SK-N-SH (cell line): Measurements from ENCODE around the gene CHKB. TPM values are rescaled to one million over a fixed set of nuclear protein-coding genes. Genes with fewer than 3 reads are reported as not detected.

Source experiments
- CTCF ChIA-PET: fragments of 300-600, 350-600 bp; formaldehyde crosslinking; extraction: SDS; loops from one replicate; lab custom pipeline; 2021; lab: Yijun Ruan, JAX
- POLR2A ChIA-PET: fragments of 350-600 bp; sonication (Branson Sonifier 250); formaldehyde crosslinking; extraction: SDS; loops from one replicate; lab custom pipeline; 2020; ENCODE audit warnings: antibody characterized with exemption, inconsistent platforms; lab: Yijun Ruan, JAX
- DNase-seq: peaks from one replicate; pipeline ENCODE4 v3.0.0; 2012
- H2AFZ ChIP-seq: fragments of 200-600 bp; sonication (generic); 2 replicates; pipeline ENCODE4 v1.8.1; 2016; ENCODE audit warnings: antibody characterized with exemption, mild to moderate bottlenecking, low read depth
- H3F3A ChIP-seq: fragments of 200-600 bp; sonication (generic); replicated peaks from 2 replicates; pipeline ENCODE3; 2016; ENCODE audit warnings: antibody characterized with exemption, mild to moderate bottlenecking; ENCODE audit not compliant: insufficient read depth
- H3K27ac ChIP-seq, 2 experiments: fragments of 200-500 bp in 1 of 2; fragments of 200-600 bp in 1 of 2; sonication (Bioruptor generic) in 1 of 2; sonication (generic), shearing (Covaris generic) in 1 of 2; 2 replicates each; pipeline versions ENCODE4 v1.5.1 to v1.6.1; 2014 to 2016; ENCODE audit warnings: low read depth in 2 of 2, inconsistent platforms in 1 of 2, low read length in 1 of 2, mild to moderate bottlenecking in 1 of 2, mixed read lengths in 1 of 2
- H3K27me3 ChIP-seq: fragments of 200-600 bp; sonication (generic), shearing (Covaris generic); 2 replicates; pipeline ENCODE4 v1.6.1; 2016; ENCODE audit warnings: mixed run types; ENCODE audit not compliant: insufficient read depth
- H3K36me3 ChIP-seq, 2 experiments: fragments of 200-500 bp in 1 of 2; fragments of 200-600 bp in 1 of 2; sonication (Bioruptor generic) in 1 of 2; sonication (generic) in 1 of 2; replicated peaks in 1 of 2; 2 replicates each; pipeline versions ENCODE3 to v1.5.1; 2014 to 2016; ENCODE audit warnings: low read length in 1 of 2, mild to moderate bottlenecking in 1 of 2; ENCODE audit not compliant: insufficient read depth in 2 of 2, control insufficient read depth in 1 of 2
- H3K4me1 ChIP-seq, 2 experiments: fragments of 200-500 bp in 1 of 2; fragments of 200-600 bp in 1 of 2; sonication (Bioruptor generic) in 1 of 2; sonication (generic), shearing (Covaris generic) in 1 of 2; 2 replicates each; pipeline versions ENCODE4 v1.5.1 to v1.6.1; 2014 to 2016; ENCODE audit warnings: low read depth in 1 of 2, low read length in 1 of 2, mixed run types in 1 of 2; ENCODE audit not compliant: insufficient read depth in 2 of 2, control insufficient read depth in 1 of 2
- H3K4me2 ChIP-seq: fragments of 200-600 bp; sonication (generic), shearing (Covaris generic); 2 replicates; pipeline ENCODE4 v1.6.1; 2017; ENCODE audit warnings: mixed run types
- H3K4me3 ChIP-seq, 2 experiments: fragments of 200-500 bp in 1 of 2; fragments of 200-600 bp in 1 of 2; sonication (Bioruptor generic) in 1 of 2; sonication (generic), shearing (Covaris generic) in 1 of 2; 2 replicates each; pipeline versions ENCODE4 v1.5.1 to v1.8.1; 2014 to 2016; ENCODE audit warnings: low read depth in 2 of 2, inconsistent platforms in 1 of 2, low read length in 1 of 2, mild to moderate bottlenecking in 1 of 2, mixed read lengths in 1 of 2, moderate library complexity in 1 of 2
- H3K79me2 ChIP-seq: fragments of 200-600 bp; sonication (generic); 2 replicates; pipeline ENCODE4 v1.8.1; 2017; ENCODE audit warnings: mild to moderate bottlenecking; ENCODE audit not compliant: insufficient read depth
- H3K9ac ChIP-seq: fragments of 200-600 bp; sonication (generic); 2 replicates; pipeline ENCODE4 v1.6.1; 2017; ENCODE audit warnings: mixed run types
- H3K9me2 ChIP-seq: fragments of 200-600 bp; sonication (generic); 2 replicates; pipeline ENCODE4 v1.6.1; 2017; ENCODE audit warnings: mixed run types
- H3K9me3 ChIP-seq: fragments of 200-600 bp; sonication (generic); 2 replicates; pipeline ENCODE4 v1.6.1; 2017; ENCODE audit warnings: mixed run types, mild to moderate bottlenecking, moderate library complexity
- H4K20me1 ChIP-seq: fragments of 200-600 bp; sonication (generic); 2 replicates; pipeline ENCODE4 v1.6.1; 2017; ENCODE audit warnings: mild to moderate bottlenecking, mixed run types; ENCODE audit not compliant: insufficient read depth
- CHD2 ChIP-seq: fragments of 150-350 bp; IDR thresholded peaks from 2 replicates; pipeline ENCODE4 v1.6.1; 2018; ENCODE audit warnings: low read length; ENCODE audit not compliant: partially characterized antibody
- ELF1 ChIP-seq: IDR thresholded peaks from 2 replicates; pipeline ENCODE4 v1.4.0; 2012
- FOXJ3 ChIP-seq: sonication (generic); formaldehyde crosslinking; IDR thresholded peaks from 2 replicates; pipeline ENCODE4 v1.5.1; 2020; ENCODE audit warnings: mild to moderate bottlenecking, missing genetic modification reagents
- FOXM1 ChIP-seq: IDR thresholded peaks from 2 replicates; pipeline ENCODE4 v1.4.0; 2012; ENCODE audit warnings: low read depth, mild to moderate bottlenecking
- GATA2 ChIP-seq: sonication (generic); formaldehyde crosslinking; IDR thresholded peaks from 2 replicates; pipeline ENCODE4 v1.5.0; 2020; ENCODE audit warnings: mild to moderate bottlenecking, missing genetic modification reagents
- JUND ChIP-seq: IDR thresholded peaks from 2 replicates; pipeline ENCODE4 v1.4.0; 2012
- RAD21 ChIP-seq: IDR thresholded peaks from 2 replicates; pipeline ENCODE4 v1.6.1; 2012; ENCODE audit warnings: mild to moderate bottlenecking, low read length
- RFX5 ChIP-seq: IDR thresholded peaks from 2 replicates; pipeline ENCODE4 v1.6.1; 2012; ENCODE audit warnings: mild to moderate bottlenecking, improper control_type of control experiment, low read length
- SMC3 ChIP-seq: IDR thresholded peaks from 2 replicates; pipeline ENCODE4 v1.6.1; 2012; ENCODE audit warnings: low read depth, low read length, improper control_type of control experiment
- TAF1 ChIP-seq: IDR thresholded peaks from 2 replicates; pipeline ENCODE4 v1.6.1; 2012; ENCODE audit warnings: low read depth, mild to moderate bottlenecking, low read length, moderate library complexity, borderline replicate concordance
- TCF12 ChIP-seq: IDR thresholded peaks from 2 replicates; pipeline ENCODE4 v1.4.0; 2012
- YY1 ChIP-seq: IDR thresholded peaks from 2 replicates; pipeline ENCODE4 v1.4.0; 2012; ENCODE audit warnings: low read depth, mild to moderate bottlenecking
- WGBS: methylation state at CpG from one replicate; pipeline ENCODE4 v1.1.6; 2017; ENCODE audit warnings: low lambda C conversion rate; 5-methylcytosine and 5-hydroxymethylcytosine counted together
- polyA plus RNA-seq, 3 experiments: library from polyadenylated mRNA; depleted of rRNA; stranded (reverse); fragments of >200 nt; gene quantifications; 2 replicates each; pipeline ENCODE4 v1.2.3, GENCODE V29; 2012
- TF ChIP-seq, protein P1 (sequence below): IDR thresholded peaks from 2 replicates; pipeline ENCODE4 v1.4.0; 2012; ENCODE audit warnings: low read depth, borderline replicate concordance
- TF ChIP-seq, protein P2 (sequence below): fragments of 150-350 bp; IDR thresholded peaks from 2 replicates; pipeline ENCODE4 v1.6.1; 2016; ENCODE audit warnings: mild to moderate bottlenecking, low read depth, low read length
- TF ChIP-seq, protein P3 (sequence below): IDR thresholded peaks from 2 replicates; pipeline ENCODE4 v1.4.0; 2012; ENCODE audit warnings: low read depth
- TF ChIP-seq, protein P4 (sequence below): IDR thresholded peaks from 2 replicates; pipeline ENCODE4 v1.6.1; 2012; ENCODE audit warnings: mild to moderate bottlenecking, low read depth, low read length, moderate library complexity

CHKB gene
- polyA plus RNA-seq, 1 of the 3 experiments (the other 2 are of a cell fraction) = 39.6 TPM

DNA sequence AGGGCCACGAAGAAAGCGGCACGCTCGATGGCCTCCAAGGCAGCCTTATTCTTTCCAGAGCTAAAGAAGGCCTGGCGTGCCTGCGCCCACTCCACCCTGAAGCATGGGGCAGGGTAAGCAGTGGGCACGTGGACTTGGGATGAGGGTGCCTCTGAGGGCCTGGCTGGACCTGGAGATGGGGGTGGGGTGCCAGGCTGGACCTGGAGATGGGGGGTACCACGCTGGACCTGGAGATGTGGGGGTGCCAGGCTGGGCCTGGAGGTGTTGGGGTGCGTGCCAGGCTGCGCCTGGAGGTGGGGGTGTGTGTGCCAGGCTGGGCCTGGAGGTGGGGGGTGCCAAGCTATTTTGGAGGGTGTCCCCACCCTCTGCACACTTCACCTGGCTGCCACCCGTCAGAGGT, 9.7 kb downstream of the CHKB start:
- H3K4me2 ChIP-seq = no peak overlapping the region
- CTCF ChIA-PET = interaction anchor here (0.7 to 3.2 kb wide), 4 partner anchors 9 to 48 kb away, joined by 3 to 28 read pairs (median 4); partner anchors contain the start of genes CHKB, SCO2 and SYCE3

More for the DNA sequence above, 9.7 kb downstream of the CHKB start:
- DNase-seq = no peak
- H3K27ac ChIP-seq = no peak overlapping the region
- no peak overlapping the region for H3K4me3 ChIP-seq
- H3K9ac ChIP-seq = no peak overlapping the region
- H3K9me3 ChIP-seq = no peaks in the 10 kb centered on the region
- no peaks in the 10 kb centered on the region for H3K79me2 ChIP-seq
- TF ChIP-seq, protein P1, sequence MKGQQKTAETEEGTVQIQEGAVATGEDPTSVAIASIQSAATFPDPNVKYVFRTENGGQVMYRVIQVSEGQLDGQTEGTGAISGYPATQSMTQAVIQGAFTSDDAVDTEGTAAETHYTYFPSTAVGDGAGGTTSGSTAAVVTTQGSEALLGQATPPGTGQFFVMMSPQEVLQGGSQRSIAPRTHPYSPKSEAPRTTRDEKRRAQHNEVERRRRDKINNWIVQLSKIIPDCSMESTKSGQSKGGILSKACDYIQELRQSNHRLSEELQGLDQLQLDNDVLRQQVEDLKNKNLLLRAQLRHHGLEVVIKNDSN = no peak
- TF ChIP-seq RFX5 = no peak
- TF ChIP-seq FOXM1 = no peak
- TF ChIP-seq, protein P2, sequence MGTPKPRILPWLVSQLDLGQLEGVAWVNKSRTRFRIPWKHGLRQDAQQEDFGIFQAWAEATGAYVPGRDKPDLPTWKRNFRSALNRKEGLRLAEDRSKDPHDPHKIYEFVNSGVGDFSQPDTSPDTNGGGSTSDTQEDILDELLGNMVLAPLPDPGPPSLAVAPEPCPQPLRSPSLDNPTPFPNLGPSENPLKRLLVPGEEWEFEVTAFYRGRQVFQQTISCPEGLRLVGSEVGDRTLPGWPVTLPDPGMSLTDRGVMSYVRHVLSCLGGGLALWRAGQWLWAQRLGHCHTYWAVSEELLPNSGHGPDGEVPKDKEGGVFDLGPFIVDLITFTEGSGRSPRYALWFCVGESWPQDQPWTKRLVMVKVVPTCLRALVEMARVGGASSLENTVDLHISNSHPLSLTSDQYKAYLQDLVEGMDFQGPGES = no peak
- TF ChIP-seq SMC3 = no peak
- TF ChIP-seq FOXJ3 = no peak
- no peak for TF ChIP-seq TCF12
- TF ChIP-seq TAF1 = no peak
- no peak for TF ChIP-seq GATA2 (CRISPR knock-in tag)
- TF ChIP-seq ELF1 = no peak
- TF ChIP-seq, protein P3, sequence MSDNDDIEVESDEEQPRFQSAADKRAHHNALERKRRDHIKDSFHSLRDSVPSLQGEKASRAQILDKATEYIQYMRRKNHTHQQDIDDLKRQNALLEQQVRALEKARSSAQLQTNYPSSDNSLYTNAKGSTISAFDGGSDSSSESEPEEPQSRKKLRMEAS = no peak
- TF ChIP-seq RAD21 = no peak
- no peak for TF ChIP-seq JUND
- TF ChIP-seq CHD2 = no peak
- TF ChIP-seq, protein P4, sequence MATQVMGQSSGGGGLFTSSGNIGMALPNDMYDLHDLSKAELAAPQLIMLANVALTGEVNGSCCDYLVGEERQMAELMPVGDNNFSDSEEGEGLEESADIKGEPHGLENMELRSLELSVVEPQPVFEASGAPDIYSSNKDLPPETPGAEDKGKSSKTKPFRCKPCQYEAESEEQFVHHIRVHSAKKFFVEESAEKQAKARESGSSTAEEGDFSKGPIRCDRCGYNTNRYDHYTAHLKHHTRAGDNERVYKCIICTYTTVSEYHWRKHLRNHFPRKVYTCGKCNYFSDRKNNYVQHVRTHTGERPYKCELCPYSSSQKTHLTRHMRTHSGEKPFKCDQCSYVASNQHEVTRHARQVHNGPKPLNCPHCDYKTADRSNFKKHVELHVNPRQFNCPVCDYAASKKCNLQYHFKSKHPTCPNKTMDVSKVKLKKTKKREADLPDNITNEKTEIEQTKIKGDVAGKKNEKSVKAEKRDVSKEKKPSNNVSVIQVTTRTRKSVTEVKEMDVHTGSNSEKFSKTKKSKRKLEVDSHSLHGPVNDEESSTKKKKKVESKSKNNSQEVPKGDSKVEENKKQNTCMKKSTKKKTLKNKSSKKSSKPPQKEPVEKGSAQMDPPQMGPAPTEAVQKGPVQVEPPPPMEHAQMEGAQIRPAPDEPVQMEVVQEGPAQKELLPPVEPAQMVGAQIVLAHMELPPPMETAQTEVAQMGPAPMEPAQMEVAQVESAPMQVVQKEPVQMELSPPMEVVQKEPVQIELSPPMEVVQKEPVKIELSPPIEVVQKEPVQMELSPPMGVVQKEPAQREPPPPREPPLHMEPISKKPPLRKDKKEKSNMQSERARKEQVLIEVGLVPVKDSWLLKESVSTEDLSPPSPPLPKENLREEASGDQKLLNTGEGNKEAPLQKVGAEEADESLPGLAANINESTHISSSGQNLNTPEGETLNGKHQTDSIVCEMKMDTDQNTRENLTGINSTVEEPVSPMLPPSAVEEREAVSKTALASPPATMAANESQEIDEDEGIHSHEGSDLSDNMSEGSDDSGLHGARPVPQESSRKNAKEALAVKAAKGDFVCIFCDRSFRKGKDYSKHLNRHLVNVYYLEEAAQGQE = no peak
- TF ChIP-seq YY1 = no peak
- WGBS = 100% methylated on average over 1 of the region's 11 CpGs
- H3K9me2 ChIP-seq = no peaks in the 10 kb centered on the region
- no peaks in the 10 kb centered on the region for H4K20me1 ChIP-seq
- no peak overlapping the region for H2AFZ ChIP-seq
- POLR2A ChIA-PET = interaction anchor here (0.6 kb wide), 1 partner anchor 43 kb away, joined by 3 read pairs; no protein-coding TSS in a partner anchor
- H3K4me1 ChIP-seq = no peaks in the 10 kb centered on the region
- H3K27me3 ChIP-seq = no peaks in the 10 kb centered on the region
- peaks cover 0 to 69% of the 10 kb centered on the region in 2 experiments for H3K36me3 ChIP-seq
- H3F3A ChIP-seq = no peaks in the 10 kb centered on the region
